Vagina (tissue), 2 donors: ENCODE results near the gene JAK1. TPM values are rescaled to one million over a fixed set of nuclear protein-coding genes. Genes with fewer than 3 reads are reported as not detected.

ENCODE experiments used
- DNase-seq, 2 donors: peaks; one replicate each; pipeline ENCODE4 v3.0.0-alpha.2; 2017; ENCODE audit errors: extremely low spot score in 2 of 2
- H3K27ac ChIP-seq: fragments of 200-600 bp; sonication (generic); one replicate; pipeline ENCODE4 v1.5.1; 2019
- H3K27me3 ChIP-seq: fragments of 200-600 bp; sonication (generic); one replicate; pipeline ENCODE4 v1.5.1; 2019
- H3K36me3 ChIP-seq, 2 donors: fragments of 200-600 bp; sonication (generic); one replicate each; pipeline ENCODE4 v1.5.1; 2017 to 2019
- H3K4me1 ChIP-seq: fragments of 200-600 bp; sonication (generic); one replicate; pipeline ENCODE4 v1.5.1; 2019
- H3K4me3 ChIP-seq, 2 donors: fragments of 200-600 bp; sonication (generic); 1 replicate in 1 of 2; 2 replicates in 1 of 2; pipeline ENCODE4 v1.5.1; 2016 to 2019
- H3K9me3 ChIP-seq: fragments of 200-600 bp; sonication (generic); one replicate; pipeline ENCODE4 v1.5.1; 2019
- POLR2A ChIP-seq, 2 donors: fragments of 450-650 bp; IDR thresholded peaks; one replicate each; pipeline ENCODE4 v1.6.1; 2017; ENCODE audit warnings: antibody characterized with exemption in 2 of 2, mild to moderate bottlenecking in 2 of 2, moderate library complexity in 2 of 2
- POLR2AphosphoS5 ChIP-seq, 2 donors: sonication (generic); formaldehyde crosslinking; IDR thresholded peaks; one replicate each; pipeline ENCODE4 v1.9.0; 2017; ENCODE audit warnings: antibody characterized with exemption in 2 of 2, mild to moderate bottlenecking in 2 of 2, low read depth in 1 of 2; ENCODE audit not compliant: insufficient read depth in 1 of 2
- intact Hi-C: fragments of 100-400 bp; cut with DNase I; formaldehyde crosslinking; loops from one replicate; pipeline ENCODE4 v1.15.1; 2023
- total RNA-seq: library from RNA; depleted of rRNA; stranded (reverse); fragments of >200 nt; gene quantifications from one replicate; pipeline ENCODE4 v1.2.3, GENCODE V29; 2016
- TF ChIP-seq, protein P1 (sequence below), 3 experiments: fragments of 450-650 bp in 2 of 3; fragments of 200-600 bp in 1 of 3; sonication (generic) in 1 of 3; IDR thresholded peaks; one replicate each; pipeline ENCODE4 v1.5.1; 2017 to 2019; ENCODE audit warnings: antibody characterized with exemption in 3 of 3, mild to moderate bottlenecking in 2 of 3, moderate library complexity in 2 of 3

The JAK1 gene
- total RNA-seq, 1 donor from 2014 or later: 93.3 TPM

DNA sequence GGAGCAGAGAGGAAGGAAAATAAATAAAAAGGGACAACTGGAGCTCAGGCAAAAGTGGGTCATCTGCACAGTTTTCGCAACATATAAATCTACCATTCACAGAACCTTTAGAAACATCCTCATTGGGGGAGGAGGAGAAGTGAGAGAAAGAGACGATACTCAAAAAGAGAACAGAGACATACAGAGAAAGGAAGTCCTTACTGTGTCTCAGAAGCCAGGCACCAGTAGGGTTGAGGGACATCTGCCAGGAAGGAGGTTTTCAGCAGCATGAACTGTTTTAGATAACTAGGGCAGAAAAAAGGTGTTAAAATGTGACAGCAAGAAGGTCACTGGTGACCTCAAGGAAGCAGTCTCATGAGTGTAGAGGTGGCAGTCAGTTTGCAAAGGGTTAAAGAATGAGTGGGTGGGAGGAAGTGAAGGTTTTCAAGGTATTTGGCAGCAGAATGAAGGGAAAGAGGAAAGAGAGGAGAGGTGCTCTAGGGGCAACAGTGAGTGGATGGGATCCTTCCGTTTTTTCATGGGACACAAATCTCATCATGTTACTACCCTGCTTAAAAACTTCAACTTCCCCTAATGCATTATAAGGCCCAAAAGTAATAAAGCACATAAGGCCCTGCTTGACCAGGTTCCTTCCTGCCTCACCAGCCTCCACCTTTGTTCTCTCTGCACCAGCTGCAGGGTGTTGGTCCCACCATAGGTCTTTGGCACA, 9.5 kb downstream of the JAK1 start:
- H3K4me1 ChIP-seq: peaks cover 94% of the 10 kb centered on the region
- no peaks in the 10 kb centered on the region for H3K36me3 ChIP-seq
- H3K27me3 ChIP-seq: no peaks in the 10 kb centered on the region
- intact Hi-C loops: no loop called here
- no peak for DNase-seq
- TF ChIP-seq, protein P1, sequence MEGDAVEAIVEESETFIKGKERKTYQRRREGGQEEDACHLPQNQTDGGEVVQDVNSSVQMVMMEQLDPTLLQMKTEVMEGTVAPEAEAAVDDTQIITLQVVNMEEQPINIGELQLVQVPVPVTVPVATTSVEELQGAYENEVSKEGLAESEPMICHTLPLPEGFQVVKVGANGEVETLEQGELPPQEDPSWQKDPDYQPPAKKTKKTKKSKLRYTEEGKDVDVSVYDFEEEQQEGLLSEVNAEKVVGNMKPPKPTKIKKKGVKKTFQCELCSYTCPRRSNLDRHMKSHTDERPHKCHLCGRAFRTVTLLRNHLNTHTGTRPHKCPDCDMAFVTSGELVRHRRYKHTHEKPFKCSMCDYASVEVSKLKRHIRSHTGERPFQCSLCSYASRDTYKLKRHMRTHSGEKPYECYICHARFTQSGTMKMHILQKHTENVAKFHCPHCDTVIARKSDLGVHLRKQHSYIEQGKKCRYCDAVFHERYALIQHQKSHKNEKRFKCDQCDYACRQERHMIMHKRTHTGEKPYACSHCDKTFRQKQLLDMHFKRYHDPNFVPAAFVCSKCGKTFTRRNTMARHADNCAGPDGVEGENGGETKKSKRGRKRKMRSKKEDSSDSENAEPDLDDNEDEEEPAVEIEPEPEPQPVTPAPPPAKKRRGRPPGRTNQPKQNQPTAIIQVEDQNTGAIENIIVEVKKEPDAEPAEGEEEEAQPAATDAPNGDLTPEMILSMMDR (IDR thresholded peaks at IDR 0.05): no peak
- TF ChIP-seq POLR2A (IDR thresholded peaks at IDR 0.05): no peak
- no peak for TF ChIP-seq POLR2AphosphoS5 (IDR thresholded peaks at IDR 0.05; ENCODE audit: insufficient read depth in 1 of 2, low read depth in 1 of 2)
- no peaks in the 10 kb centered on the region for H3K9me3 ChIP-seq
- no peak overlapping the region for H3K27ac ChIP-seq
- H3K4me3 ChIP-seq: no peak overlapping the region

DNA sequence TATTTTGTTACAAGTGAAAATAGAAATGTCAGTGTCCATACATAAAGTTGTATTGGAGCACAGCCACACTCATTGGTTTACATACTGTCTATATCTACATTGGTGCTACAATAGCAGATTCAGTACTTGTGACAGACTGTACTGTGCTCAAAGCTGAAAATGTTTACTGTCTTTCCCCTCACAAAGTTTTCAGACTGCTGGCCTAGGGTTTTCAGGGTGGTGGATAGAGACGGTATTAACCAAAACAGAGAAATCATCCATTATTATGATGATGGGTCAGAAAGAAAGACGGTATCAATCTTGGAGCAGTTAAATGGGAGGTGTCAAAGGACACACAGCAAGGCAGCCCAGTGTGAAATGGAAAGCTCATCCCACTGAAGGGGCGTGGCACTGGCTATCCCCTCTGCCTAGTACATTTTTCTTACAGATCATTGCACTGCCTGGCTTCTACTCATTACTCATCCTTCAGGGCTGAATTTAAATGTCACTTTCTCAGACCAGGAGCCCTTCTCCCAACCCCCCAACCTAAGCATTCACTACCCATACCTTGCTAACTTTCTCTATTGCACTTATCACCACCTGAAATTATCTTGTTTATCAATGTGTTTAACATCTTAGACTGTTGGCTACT, 10.2 kb downstream of the JAK1 start:
- no peaks in the 10 kb centered on the region for H3K27me3 ChIP-seq
- intact Hi-C loops: no loop called here
- no peak overlapping the region for H3K4me3 ChIP-seq
- H3K4me1 ChIP-seq: peaks cover 92% of the 10 kb centered on the region
- no peak for DNase-seq
- H3K27ac ChIP-seq: no peak overlapping the region
- TF ChIP-seq POLR2AphosphoS5 (IDR thresholded peaks at IDR 0.05; ENCODE audit: insufficient read depth in 1 of 2, low read depth in 1 of 2) (no peak), POLR2A (IDR thresholded peaks at IDR 0.05) (no peak)
- TF ChIP-seq, protein P1 (IDR thresholded peaks at IDR 0.05): no peak
- no peaks in the 10 kb centered on the region for H3K9me3 ChIP-seq
- no peaks in the 10 kb centered on the region for H3K36me3 ChIP-seq

DNA sequence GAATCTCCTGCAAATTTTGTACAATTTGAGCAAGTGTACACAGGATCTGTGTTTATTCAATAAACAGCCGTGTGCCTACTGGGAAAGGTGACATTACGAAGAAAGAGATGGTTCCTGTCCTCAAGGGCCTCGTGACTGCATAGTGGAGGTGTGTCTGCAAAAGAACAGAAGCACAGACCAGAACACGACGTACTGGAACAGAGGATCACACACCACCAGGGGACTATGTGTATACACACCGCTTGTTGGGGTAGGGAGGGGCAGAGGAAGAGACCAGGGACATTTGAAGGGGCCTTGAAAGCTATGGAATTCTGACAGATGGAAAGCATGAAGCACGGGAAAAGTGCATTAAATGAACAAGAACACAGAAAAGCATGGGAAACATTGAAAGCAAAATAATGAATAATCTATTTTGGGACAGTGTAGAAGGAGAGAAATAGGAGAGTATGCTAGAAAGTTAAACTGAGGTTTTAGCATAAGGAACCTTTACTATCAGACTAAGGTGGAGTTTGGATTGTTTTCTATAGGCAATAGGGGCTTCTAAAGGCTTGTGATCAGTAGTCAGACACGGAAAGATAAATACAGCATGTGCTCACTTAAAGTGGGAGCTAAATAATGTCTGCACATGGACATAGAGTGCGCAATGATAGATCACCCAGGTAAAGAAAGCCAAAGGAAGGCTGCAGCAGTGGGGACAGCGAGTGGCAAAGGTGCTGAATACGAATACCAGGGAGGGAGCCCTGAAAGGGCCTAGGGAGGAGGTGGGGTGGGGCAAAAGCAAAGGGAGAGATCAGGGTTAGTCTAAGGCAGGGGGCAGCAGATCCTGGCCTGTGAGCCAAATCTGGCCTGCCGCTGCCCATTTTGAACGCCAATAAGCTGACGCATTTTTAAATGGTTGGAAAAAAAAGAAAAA, 11.0 kb downstream of the JAK1 start:
- H3K27ac ChIP-seq: no peak overlapping the region

DNA sequence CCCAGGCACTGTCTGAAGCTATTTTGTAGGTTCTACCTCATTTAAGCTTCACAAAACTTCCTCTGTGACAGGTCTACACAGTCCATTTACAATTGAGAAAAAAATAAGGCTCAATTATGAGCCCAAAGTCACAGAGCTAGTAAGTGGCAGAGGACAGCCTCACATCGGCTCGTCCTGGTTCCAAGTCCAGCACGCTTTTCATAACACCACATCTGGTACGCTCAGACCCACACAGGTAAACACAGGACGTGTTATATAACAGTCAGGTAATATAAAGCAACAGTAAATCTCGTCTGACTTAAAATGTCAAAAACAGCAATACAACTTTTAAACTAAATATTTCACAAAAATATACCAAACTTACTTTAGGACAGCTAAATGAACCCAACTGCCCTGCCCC, 13.1 kb downstream of the JAK1 start:
- H3K36me3 ChIP-seq: no peaks in the 10 kb centered on the region
- H3K4me3 ChIP-seq: no peak overlapping the region
- no peaks in the 10 kb centered on the region for H3K9me3 ChIP-seq
- intact Hi-C loops: no loop called here
- TF ChIP-seq POLR2AphosphoS5 (IDR thresholded peaks at IDR 0.05; ENCODE audit: insufficient read depth in 1 of 2, low read depth in 1 of 2): no peak
- TF ChIP-seq POLR2A (IDR thresholded peaks at IDR 0.05): no peak
- TF ChIP-seq, protein P1 (IDR thresholded peaks at IDR 0.05): no peak
- H3K27ac ChIP-seq: no peak overlapping the region
- no peaks in the 10 kb centered on the region for H3K27me3 ChIP-seq
- no peak for DNase-seq
- peaks cover 93% of the 10 kb centered on the region for H3K4me1 ChIP-seq

More for the DNA sequence above, 11.0 kb downstream of the JAK1 start:
- DNase-seq: no peak
- H3K4me1 ChIP-seq: peaks cover 92% of the 10 kb centered on the region
- H3K4me3 ChIP-seq: no peak overlapping the region
- intact Hi-C loops: no loop called here
- no peak for TF ChIP-seq POLR2AphosphoS5 (IDR thresholded peaks at IDR 0.05; ENCODE audit: insufficient read depth in 1 of 2, low read depth in 1 of 2)
- TF ChIP-seq, protein P1 (IDR thresholded peaks at IDR 0.05): no peak
- TF ChIP-seq POLR2A (IDR thresholded peaks at IDR 0.05): no peak
- no peaks in the 10 kb centered on the region for H3K9me3 ChIP-seq
- H3K36me3 ChIP-seq: no peaks in the 10 kb centered on the region
- H3K27me3 ChIP-seq: no peaks in the 10 kb centered on the region
